Upper lobe of left lung (tissue), 4 donors: ENCODE data around the gene TBC1D16.

Source experiments
- CTCF ChIP-seq, 6 experiments: fragments of 450-650 bp in 4 of 6; fragments of 200-600 bp in 2 of 6; sonication (generic) in 2 of 6; IDR thresholded peaks; one replicate each; pipeline ENCODE4 v1.5.1; 2016 to 2019; ENCODE audit warnings: antibody characterized with exemption in 6 of 6
- EP300 ChIP-seq, 4 donors: sonication (generic); formaldehyde crosslinking; IDR thresholded peaks; one replicate each; pipeline ENCODE4 v1.5.1; 2017; ENCODE audit warnings: antibody characterized with exemption in 4 of 4, control low read depth in 2 of 4
- POLR2A ChIP-seq, 4 donors: fragments of 450-650 bp; IDR thresholded peaks; one replicate each; pipeline ENCODE4 v1.5.1; 2016 to 2017; ENCODE audit warnings: antibody characterized with exemption in 4 of 4, mild to moderate bottlenecking in 2 of 4

GRCh38 chr17:79909121-79909520, 126.6 kb downstream of the TBC1D16 start:
- no peak for TF ChIP-seq CTCF (IDR thresholded peaks at IDR 0.05)
- TF ChIP-seq EP300 (IDR thresholded peaks at IDR 0.05) = no peak
- no peak for TF ChIP-seq POLR2A (IDR thresholded peaks at IDR 0.05)
